ENCODE measurements around the gene QPRT. TPM values are rescaled to one million over a fixed set of nuclear protein-coding genes. Genes with fewer than 3 reads are reported as not detected.
A peak's percentile ranks its signal among the peaks of the same experiment; 100 is the strongest.
"Not testable (repeated sequence)": the region's sequence is repeated elsewhere in the genome, so short reads cannot be mapped to it uniquely, and the experiment has no call there.

The QPRT gene
- total RNA-seq, 1 experiment from 2014 or later = 138 TPM

DNA sequence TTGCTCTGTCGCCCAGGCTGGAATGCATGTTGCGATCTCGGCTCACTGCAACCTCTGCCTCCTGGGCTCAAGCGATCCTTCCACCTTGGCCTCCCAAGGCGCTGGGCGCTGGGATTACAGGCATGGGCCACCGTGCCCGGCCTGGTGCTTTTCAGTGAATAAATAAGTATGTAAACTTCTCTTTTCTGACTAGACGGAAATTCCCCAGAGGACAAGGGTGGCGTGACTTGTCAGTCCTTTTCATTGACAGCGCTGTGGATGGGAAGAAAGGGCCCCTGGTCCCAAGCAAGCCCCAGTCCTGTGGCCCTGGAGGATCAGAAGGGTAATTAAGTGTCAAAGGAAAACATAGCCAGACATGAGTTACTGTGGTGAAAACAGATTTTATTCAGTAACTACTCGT, 25.5 kb upstream of the QPRT start:
- DNase-seq (ENCODE audit: low spot score) = no peak
- no peak for ATAC-seq
- CTCF ChIA-PET = interaction anchor here (0.6 kb wide), 1 partner anchor 38 kb away, joined by 3 read pairs; no protein-coding TSS in a partner anchor
- Mint-ChIP-seq H3K27me3 (ENCODE audit: low read depth) (no peaks in the 10 kb centered on the region), H3K4me3 (no peak overlapping the region), H3K9me3 (no peaks in the 10 kb centered on the region), H3K27ac (peak overlapping the region; percentile 88; the same call in 1 of the 2 replicates), H3K36me3 (no peaks in the 10 kb centered on the region), H3K4me1 (peaks cover 13% of the 10 kb centered on the region)
- TF ChIP-seq, protein P1, sequence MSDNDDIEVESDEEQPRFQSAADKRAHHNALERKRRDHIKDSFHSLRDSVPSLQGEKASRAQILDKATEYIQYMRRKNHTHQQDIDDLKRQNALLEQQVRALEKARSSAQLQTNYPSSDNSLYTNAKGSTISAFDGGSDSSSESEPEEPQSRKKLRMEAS (CRISPR knock-in tag; IDR thresholded peaks at IDR 0.05) = no peak
- TF ChIP-seq, protein P2, sequence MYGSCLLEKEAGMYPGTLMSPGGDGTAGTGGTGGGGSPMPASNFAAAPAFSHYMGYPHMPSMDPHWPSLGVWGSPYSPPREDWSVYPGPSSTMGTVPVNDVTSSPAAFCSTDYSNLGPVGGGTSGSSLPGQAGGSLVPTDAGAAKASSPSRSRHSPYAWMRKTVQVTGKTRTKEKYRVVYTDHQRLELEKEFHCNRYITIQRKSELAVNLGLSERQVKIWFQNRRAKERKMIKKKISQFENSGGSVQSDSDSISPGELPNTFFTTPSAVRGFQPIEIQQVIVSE (CRISPR knock-in tag; IDR thresholded peaks at IDR 0.05; ENCODE audit: borderline replicate concordance) = no peak
- TF ChIP-seq HMGA2 (CRISPR knock-in tag; IDR thresholded peaks at IDR 0.05) (no peak), CREM (CRISPR knock-in tag; IDR thresholded peaks at IDR 0.05) (no peak), GRHL2 (CRISPR knock-in tag; IDR thresholded peaks at IDR 0.05; ENCODE audit: insufficient replicate concordance, severe bottlenecking) (no peak), SOX15 (CRISPR knock-in tag; IDR thresholded peaks at IDR 0.05) (no peak), NFYB (CRISPR knock-in tag; conservative IDR thresholded peaks at IDR 0.05; ENCODE audit: low read depth) (no peak), SMAD3 (CRISPR knock-in tag; IDR thresholded peaks at IDR 0.05; ENCODE audit: borderline replicate concordance) (no peak), ZNF671 (CRISPR knock-in tag; IDR thresholded peaks at IDR 0.05) (no peak), ZNF263 (CRISPR knock-in tag; IDR thresholded peaks at IDR 0.05; ENCODE audit: low read depth) (no peak), SP1 (CRISPR knock-in tag; conservative IDR thresholded peaks at IDR 0.05) (no peak), FOXJ3 (CRISPR knock-in tag; IDR thresholded peaks at IDR 0.05; ENCODE audit: borderline replicate concordance) (no peak), ZNF219 (CRISPR knock-in tag; IDR thresholded peaks at IDR 0.05; ENCODE audit: borderline replicate concordance) (no peak)
- TF ChIP-seq, protein P3, sequence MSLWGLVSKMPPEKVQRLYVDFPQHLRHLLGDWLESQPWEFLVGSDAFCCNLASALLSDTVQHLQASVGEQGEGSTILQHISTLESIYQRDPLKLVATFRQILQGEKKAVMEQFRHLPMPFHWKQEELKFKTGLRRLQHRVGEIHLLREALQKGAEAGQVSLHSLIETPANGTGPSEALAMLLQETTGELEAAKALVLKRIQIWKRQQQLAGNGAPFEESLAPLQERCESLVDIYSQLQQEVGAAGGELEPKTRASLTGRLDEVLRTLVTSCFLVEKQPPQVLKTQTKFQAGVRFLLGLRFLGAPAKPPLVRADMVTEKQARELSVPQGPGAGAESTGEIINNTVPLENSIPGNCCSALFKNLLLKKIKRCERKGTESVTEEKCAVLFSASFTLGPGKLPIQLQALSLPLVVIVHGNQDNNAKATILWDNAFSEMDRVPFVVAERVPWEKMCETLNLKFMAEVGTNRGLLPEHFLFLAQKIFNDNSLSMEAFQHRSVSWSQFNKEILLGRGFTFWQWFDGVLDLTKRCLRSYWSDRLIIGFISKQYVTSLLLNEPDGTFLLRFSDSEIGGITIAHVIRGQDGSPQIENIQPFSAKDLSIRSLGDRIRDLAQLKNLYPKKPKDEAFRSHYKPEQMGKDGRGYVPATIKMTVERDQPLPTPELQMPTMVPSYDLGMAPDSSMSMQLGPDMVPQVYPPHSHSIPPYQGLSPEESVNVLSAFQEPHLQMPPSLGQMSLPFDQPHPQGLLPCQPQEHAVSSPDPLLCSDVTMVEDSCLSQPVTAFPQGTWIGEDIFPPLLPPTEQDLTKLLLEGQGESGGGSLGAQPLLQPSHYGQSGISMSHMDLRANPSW (CRISPR knock-in tag; conservative IDR thresholded peaks at IDR 0.05; ENCODE audit: low read depth) = no peak
- POLR2A ChIA-PET = interaction anchor here (0.9 kb wide), 1 partner anchor 25 kb away, joined by 4 read pairs; the partner anchor contains the start of gene QPRT

DNA sequence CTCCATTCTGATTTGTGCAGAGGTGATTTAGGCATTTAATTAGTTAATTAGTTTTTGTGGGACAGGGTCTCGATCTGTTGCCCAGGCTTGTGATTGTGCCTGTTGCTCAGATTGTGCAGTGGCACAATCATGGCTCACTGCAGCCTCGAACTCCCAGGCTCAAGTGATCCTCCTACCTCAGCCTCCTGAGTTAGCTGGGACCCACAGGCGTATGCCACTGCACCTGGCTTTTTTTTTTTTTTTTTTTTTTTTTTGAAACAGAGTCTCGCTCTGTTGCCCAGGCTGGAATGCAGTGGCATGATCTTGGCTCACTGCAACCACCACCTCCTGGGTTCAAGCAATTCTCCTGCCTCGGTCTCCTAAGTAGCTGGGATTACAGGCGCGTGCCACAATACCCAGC, 25.1 kb upstream of the QPRT start:
- H3K4me3 Mint-ChIP-seq; ATAC-seq; CTCF ChIA-PET; H3K36me3 Mint-ChIP-seq; H3K27ac Mint-ChIP-seq; DNase-seq (ENCODE audit: low spot score); H3K27me3 Mint-ChIP-seq (ENCODE audit: low read depth); H3K9me3 Mint-ChIP-seq: not testable (repeated sequence)
- peaks cover 13% of the 10 kb centered on the region for H3K4me1 Mint-ChIP-seq
- POLR2A ChIA-PET = interaction anchor here (0.9 kb wide), 1 partner anchor 25 kb away, joined by 4 read pairs; the partner anchor contains the start of gene QPRT

DNA sequence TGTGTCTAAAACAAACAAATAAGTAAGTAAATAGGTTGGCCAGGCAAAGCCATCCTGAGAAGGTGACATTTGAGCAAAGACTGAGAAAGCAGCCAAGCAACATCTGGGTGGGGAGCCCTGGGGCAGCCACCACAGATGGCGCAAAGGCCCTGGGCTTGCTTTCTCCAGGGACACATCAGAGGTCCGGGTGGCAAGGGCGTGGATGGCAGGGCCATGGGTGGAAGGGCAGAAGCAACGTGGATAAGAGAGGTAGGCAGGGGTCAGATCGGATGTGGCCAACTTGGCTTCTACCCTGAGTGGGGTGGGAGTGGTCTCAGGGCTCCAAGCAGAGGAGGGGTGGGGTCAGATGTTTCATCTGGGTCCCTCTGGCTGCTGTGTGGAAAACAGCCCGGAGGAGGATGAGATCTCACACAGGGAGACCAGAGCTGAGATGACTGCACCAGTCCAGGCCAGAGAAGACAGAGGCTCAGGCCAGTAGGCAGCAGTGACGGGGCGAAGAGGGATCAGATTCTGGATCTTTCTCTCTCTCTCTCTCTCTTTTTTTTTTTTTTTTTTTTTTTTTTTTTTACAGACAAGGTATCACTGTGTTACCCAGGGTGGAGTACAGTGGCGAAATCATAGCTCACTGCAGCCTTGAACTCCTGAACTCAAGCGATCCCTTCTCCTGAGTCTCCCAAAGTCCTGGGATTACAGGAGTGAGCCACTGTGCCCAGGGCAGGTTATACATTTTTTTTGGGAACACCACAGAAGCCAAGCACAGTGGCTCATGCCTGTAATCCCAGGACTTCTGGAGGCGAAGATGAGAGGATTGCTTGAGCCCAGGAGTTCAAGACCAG, 22.1 kb upstream of the QPRT start:
- H3K4me3 Mint-ChIP-seq = no peak overlapping the region
- peak; percentile 30 for DNase-seq (ENCODE audit: low spot score)
- no peaks in the 10 kb centered on the region for H3K27me3 Mint-ChIP-seq (ENCODE audit: low read depth)
- H3K27ac Mint-ChIP-seq = no peak overlapping the region
- peaks cover 5% of the 10 kb centered on the region for H3K4me1 Mint-ChIP-seq
- peak; percentile 92 for ATAC-seq
- H3K36me3 Mint-ChIP-seq = no peaks in the 10 kb centered on the region
- ChIA-PET CTCF (interaction anchor here (1.0 to 1.6 kb wide), 3 partner anchors 10 to 23 kb away, joined by 3 to 5 read pairs (median 4); partner anchors contain the start of gene QPRT), POLR2A (interaction anchor here (0.7 kb wide), 1 partner anchor 87 kb away, joined by 5 read pairs; no protein-coding TSS in a partner anchor)
- no peaks in the 10 kb centered on the region for H3K9me3 Mint-ChIP-seq
- no peak for TF ChIP-seq ZNF671 (CRISPR knock-in tag; IDR thresholded peaks at IDR 0.05)
- TF ChIP-seq, protein P4, sequence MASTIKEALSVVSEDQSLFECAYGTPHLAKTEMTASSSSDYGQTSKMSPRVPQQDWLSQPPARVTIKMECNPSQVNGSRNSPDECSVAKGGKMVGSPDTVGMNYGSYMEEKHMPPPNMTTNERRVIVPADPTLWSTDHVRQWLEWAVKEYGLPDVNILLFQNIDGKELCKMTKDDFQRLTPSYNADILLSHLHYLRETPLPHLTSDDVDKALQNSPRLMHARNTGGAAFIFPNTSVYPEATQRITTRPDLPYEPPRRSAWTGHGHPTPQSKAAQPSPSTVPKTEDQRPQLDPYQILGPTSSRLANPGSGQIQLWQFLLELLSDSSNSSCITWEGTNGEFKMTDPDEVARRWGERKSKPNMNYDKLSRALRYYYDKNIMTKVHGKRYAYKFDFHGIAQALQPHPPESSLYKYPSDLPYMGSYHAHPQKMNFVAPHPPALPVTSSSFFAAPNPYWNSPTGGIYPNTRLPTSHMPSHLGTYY (CRISPR knock-in tag; IDR thresholded peaks at IDR 0.05) = no peak
- TF ChIP-seq, protein P5, sequence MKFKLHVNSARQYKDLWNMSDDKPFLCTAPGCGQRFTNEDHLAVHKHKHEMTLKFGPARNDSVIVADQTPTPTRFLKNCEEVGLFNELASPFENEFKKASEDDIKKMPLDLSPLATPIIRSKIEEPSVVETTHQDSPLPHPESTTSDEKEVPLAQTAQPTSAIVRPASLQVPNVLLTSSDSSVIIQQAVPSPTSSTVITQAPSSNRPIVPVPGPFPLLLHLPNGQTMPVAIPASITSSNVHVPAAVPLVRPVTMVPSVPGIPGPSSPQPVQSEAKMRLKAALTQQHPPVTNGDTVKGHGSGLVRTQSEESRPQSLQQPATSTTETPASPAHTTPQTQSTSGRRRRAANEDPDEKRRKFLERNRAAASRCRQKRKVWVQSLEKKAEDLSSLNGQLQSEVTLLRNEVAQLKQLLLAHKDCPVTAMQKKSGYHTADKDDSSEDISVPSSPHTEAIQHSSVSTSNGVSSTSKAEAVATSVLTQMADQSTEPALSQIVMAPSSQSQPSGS (CRISPR knock-in tag; IDR thresholded peaks at IDR 0.05; ENCODE audit: borderline replicate concordance, low read depth) = no peak
- TF ChIP-seq JAZF1 (CRISPR knock-in tag; IDR thresholded peaks at IDR 0.05) = no peak
- no peak for TF ChIP-seq FOXP1 (CRISPR knock-in tag; IDR thresholded peaks at IDR 0.05; ENCODE audit: borderline replicate concordance)
- TF ChIP-seq, protein P6, sequence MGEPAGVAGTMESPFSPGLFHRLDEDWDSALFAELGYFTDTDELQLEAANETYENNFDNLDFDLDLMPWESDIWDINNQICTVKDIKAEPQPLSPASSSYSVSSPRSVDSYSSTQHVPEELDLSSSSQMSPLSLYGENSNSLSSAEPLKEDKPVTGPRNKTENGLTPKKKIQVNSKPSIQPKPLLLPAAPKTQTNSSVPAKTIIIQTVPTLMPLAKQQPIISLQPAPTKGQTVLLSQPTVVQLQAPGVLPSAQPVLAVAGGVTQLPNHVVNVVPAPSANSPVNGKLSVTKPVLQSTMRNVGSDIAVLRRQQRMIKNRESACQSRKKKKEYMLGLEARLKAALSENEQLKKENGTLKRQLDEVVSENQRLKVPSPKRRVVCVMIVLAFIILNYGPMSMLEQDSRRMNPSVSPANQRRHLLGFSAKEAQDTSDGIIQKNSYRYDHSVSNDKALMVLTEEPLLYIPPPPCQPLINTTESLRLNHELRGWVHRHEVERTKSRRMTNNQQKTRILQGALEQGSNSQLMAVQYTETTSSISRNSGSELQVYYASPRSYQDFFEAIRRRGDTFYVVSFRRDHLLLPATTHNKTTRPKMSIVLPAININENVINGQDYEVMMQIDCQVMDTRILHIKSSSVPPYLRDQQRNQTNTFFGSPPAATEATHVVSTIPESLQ (CRISPR knock-in tag; IDR thresholded peaks at IDR 0.05) = no peak
- TF ChIP-seq ZNF232 (CRISPR knock-in tag; IDR thresholded peaks at IDR 0.05) = no peak
